Endothelial cell of umbilical vein (primary cell): ENCODE measurements around the gene TMED7. TPM values are rescaled to one million over a fixed set of nuclear protein-coding genes. Genes with fewer than 3 reads are reported as not detected.
A peak's percentile ranks its signal among the peaks of the same experiment; 100 is the strongest.

ENCODE experiments used
- BruUV-seq: library from RNA; stranded (reverse); fragments of 400-500 nt; replicated peaks from 2 replicates; lab custom pipeline; 2021; lab: Mats Ljungman, UMichigan
- CTCF ChIA-PET: fragments of 300-600, 350-600 bp; sonication (Branson Sonifier 250); formaldehyde crosslinking; loops from one replicate; lab custom pipeline; 2021; ENCODE audit warnings: antibody characterized with exemption, inconsistent platforms; lab: Charles Lee
- POLR2A ChIA-PET: fragments of 300-600, 350-600 bp; sonication (Branson Sonifier 250); formaldehyde crosslinking; loops from one replicate; lab custom pipeline; 2021; ENCODE audit warnings: antibody characterized with exemption, inconsistent platforms; lab: Charles Lee
- DNase-seq: peaks from one replicate; pipeline ENCODE4 v3.0.0-alpha.2; 2011; ENCODE audit warnings: low read depth, low spot score
- FAIRE-seq: peaks from 2 replicates; lab custom pipeline; 2011; peaks lifted over from hg19 to GRCh38; lab: Jason Lieb, UNC
- H2AFZ ChIP-seq: 2 replicates; pipeline ENCODE4 v1.6.0; 2012; ENCODE audit warnings: low read depth, low read length, control low read depth, inconsistent platforms
- H3K27ac ChIP-seq: 2 replicates; pipeline ENCODE4 v1.5.1; 2011; ENCODE audit warnings: low read depth, mild to moderate bottlenecking, control low read depth, low read length, moderate library complexity; ENCODE audit not compliant: insufficient read depth
- H3K27me3 ChIP-seq, 2 experiments: 2 replicates each; pipeline versions ENCODE4 v1.6.0 to v1.6.1; 2011; ENCODE audit warnings: low read length in 2 of 2, mixed read lengths in 1 of 2; ENCODE audit not compliant: control insufficient read depth in 2 of 2, insufficient read depth in 2 of 2
- H3K36me3 ChIP-seq, 2 experiments: 2 replicates in 1 of 2; 3 replicates in 1 of 2; pipeline ENCODE4 v1.5.1; 2011; ENCODE audit warnings: low read length in 2 of 2, mild to moderate bottlenecking in 1 of 2, moderate library complexity in 1 of 2; ENCODE audit not compliant: control insufficient read depth in 2 of 2, insufficient read depth in 2 of 2; ENCODE audit errors: extremely low read depth in 1 of 2
- H3K4me1 ChIP-seq: 3 replicates; pipeline ENCODE4 v1.5.1; 2011; ENCODE audit warnings: mild to moderate bottlenecking, low read length; ENCODE audit not compliant: control insufficient read depth, insufficient read depth; ENCODE audit errors: extremely low read depth
- H3K4me2 ChIP-seq: 2 replicates; pipeline ENCODE4 v1.6.1; 2011; ENCODE audit warnings: low read length, control low read depth, mixed read lengths; ENCODE audit not compliant: insufficient read depth
- H3K4me3 ChIP-seq, 3 experiments: fragments of 200-600 bp in 1 of 3; sonication (generic), shearing (Covaris generic) in 1 of 3; replicated peaks in 1 of 3; 2 replicates each; pipeline ENCODE4 v1.5.1; 2011 to 2016; ENCODE audit warnings: control low read depth in 3 of 3, low read length in 3 of 3, mild to moderate bottlenecking in 2 of 3, inconsistent platforms in 1 of 3, low read depth in 1 of 3, moderate library complexity in 1 of 3; ENCODE audit not compliant: insufficient read depth in 1 of 3
- H3K79me2 ChIP-seq: 2 replicates; pipeline ENCODE4 v1.6.0; 2012; ENCODE audit warnings: low read length, inconsistent platforms; ENCODE audit not compliant: control insufficient read depth, insufficient read depth
- H3K9ac ChIP-seq: replicated peaks from 2 replicates; pipeline ENCODE3; 2011; ENCODE audit warnings: low read length, control low read depth; ENCODE audit not compliant: insufficient read depth; ENCODE audit errors: extremely low read depth
- H3K9me1 ChIP-seq: replicated peaks from 3 replicates; pipeline ENCODE4 v1.6.0; 2011; ENCODE audit warnings: mild to moderate bottlenecking, low read length; ENCODE audit not compliant: control insufficient read depth, insufficient read depth; ENCODE audit errors: extremely low read depth
- H3K9me3 ChIP-seq: replicated peaks from 2 replicates; pipeline ENCODE4 v1.5.1; 2012; ENCODE audit warnings: low read length, inconsistent platforms; ENCODE audit not compliant: control insufficient read depth, insufficient read depth
- H4K20me1 ChIP-seq: replicated peaks from 2 replicates; pipeline ENCODE3; 2011; ENCODE audit warnings: mild to moderate bottlenecking, low read length; ENCODE audit not compliant: control insufficient read depth, insufficient read depth; ENCODE audit errors: extremely low read depth
- EZH2 ChIP-seq: IDR thresholded peaks from 2 replicates; pipeline ENCODE4 v1.6.1; 2012; ENCODE audit warnings: borderline replicate concordance, low read depth, mild to moderate bottlenecking, moderate library complexity, low read length, inconsistent platforms; ENCODE audit not compliant: severe bottlenecking
- FOS ChIP-seq: IDR thresholded peaks from 2 replicates; pipeline ENCODE4 v1.6.1; 2011; ENCODE audit warnings: mild to moderate bottlenecking, low read length, moderate library complexity, borderline replicate concordance; ENCODE audit not compliant: insufficient read depth
- GATA2 ChIP-seq: IDR thresholded peaks from 2 replicates; pipeline ENCODE4 v1.7.0; 2011; ENCODE audit warnings: low read depth, mild to moderate bottlenecking, moderate library complexity, mixed read lengths, low read length; ENCODE audit not compliant: insufficient read length, insufficient read depth
- JUN ChIP-seq: IDR thresholded peaks from 2 replicates; pipeline ENCODE4 v1.6.1; 2011; ENCODE audit warnings: borderline replicate concordance, low read depth; ENCODE audit not compliant: insufficient read length, insufficient read depth
- POLR2A ChIP-seq: IDR thresholded peaks from 2 replicates; pipeline ENCODE4 v1.6.1; 2012; ENCODE audit warnings: low read depth, mild to moderate bottlenecking, control low read depth, low read length
- POLR2AphosphoS5 ChIP-seq: IDR thresholded peaks from 2 replicates; pipeline ENCODE4 v1.6.1; 2012; ENCODE audit warnings: low read depth, mild to moderate bottlenecking, control low read depth, low read length, moderate library complexity; ENCODE audit not compliant: insufficient read depth
- dilution Hi-C: fragments of 300-500 bp; cut with MboI; formaldehyde crosslinking; loops from one replicate; pipeline ENCODE4 v1.15.0; 2019; ENCODE audit warnings: low sequenced_read_pairs; ENCODE audit not compliant: extremely low pct_ligation_motif_present
- intact Hi-C: fragments of 100-400 bp; cut with micrococcal nuclease; formaldehyde crosslinking; loops from one replicate; pipeline ENCODE4 v1.10.0; 2022
- polyA plus RNA-seq, 4 experiments: library from polyadenylated mRNA; depleted of rRNA in 3 of 4; stranded (reverse) in 3 of 4; unstranded in 1 of 4; fragments of >200 nt; gene quantifications; 2 replicates each; pipeline versions ENCODE4 v1.2.1 to v1.2.3, GENCODE V29; 2011 to 2012; ENCODE audit warnings: missing spikeins in 1 of 4
- total RNA-seq: library from RNA; stranded (reverse); gene quantifications from 2 replicates; pipeline ENCODE4 v1.2.3, GENCODE V29; 2021

The TMED7 gene
- total and polyA plus RNA-seq, 2 donors (not counting 3 experiments of a cell fraction or from before 2014, with no cell fraction given), result 57.6 to 101 TPM

DNA sequence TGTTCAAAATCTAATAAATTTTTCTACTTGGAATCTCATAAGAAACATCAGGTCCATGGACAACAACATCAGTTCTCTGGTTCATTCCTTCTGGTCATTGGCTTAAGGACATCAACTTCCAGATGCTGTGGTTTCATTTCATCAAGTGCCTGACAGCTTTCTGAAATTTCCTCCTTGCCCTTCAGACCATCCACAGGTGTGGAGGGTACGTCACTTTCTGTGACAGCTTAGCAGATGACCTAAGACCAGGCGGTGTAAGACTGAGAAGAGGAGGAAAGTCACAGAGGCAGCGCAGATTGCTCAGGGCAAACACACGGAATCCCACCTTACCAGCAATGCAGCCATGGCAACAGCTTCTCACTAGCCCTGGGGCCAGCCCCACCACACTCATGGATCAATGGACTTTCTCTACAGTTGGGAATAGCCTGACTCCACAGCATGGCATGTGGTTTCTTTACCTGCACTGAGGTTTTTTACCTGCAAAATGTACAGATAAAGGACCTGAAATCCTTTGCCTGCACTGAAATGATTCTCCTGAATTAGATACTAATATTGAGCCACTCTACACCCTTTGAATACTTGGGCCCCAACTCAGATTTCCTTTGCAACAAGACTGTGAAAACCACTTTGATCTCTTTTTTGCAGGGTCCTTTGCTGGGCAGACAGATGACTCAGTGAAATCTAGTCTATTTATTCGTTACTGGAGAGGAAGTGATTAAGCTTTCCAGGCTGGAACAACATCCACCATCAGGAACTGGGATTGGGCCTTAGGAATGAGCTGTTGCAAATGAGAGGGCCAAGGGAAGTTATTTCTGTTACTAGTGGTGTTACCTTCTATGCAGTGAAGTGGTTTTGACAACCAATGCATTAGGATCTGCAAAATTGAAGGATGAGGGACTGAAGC lies 50.4 kb downstream of the TMED7 start:
- ChIA-PET CTCF (interaction anchor here (0.7 to 6.3 kb wide), 38 partner anchors 8 to 477 kb away, joined by 3 to 98 read pairs (median 4); partner anchors contain the start of genes FEM1C and TICAM2), POLR2A (interaction anchor here (1.2 kb wide), 1 partner anchor 31 kb away, joined by 10 read pairs; the partner anchor contains the start of gene FEM1C)
- TSS peak; percentile 68 for BruUV-seq
- no peaks in the 10 kb centered on the region for H3K79me2 ChIP-seq
- H4K20me1 ChIP-seq, result no peaks in the 10 kb centered on the region
- H3K27me3 ChIP-seq, result no peaks in the 10 kb centered on the region
- peak; percentile 96 for DNase-seq
- H3K9me1 ChIP-seq, result no peaks in the 10 kb centered on the region
- TF ChIP-seq FOS (peak; percentile 98), POLR2AphosphoS5 (peak; percentile 56), EZH2 (no peak), GATA2 (peak; percentile 35), POLR2A (no peak), JUN (peak; percentile 91)
- peak overlapping the region; percentile 6 for H3K9ac ChIP-seq
- peak overlapping the region; percentile 28 for H2AFZ ChIP-seq
- H3K4me1 ChIP-seq, result peaks cover 30% of the 10 kb centered on the region
- H3K4me2 ChIP-seq, result peak overlapping the region; percentile 55
- peak overlapping the region; percentile 91 for H3K27ac ChIP-seq
- intact Hi-C loops (loop anchor here (1.0 to 2.0 kb wide), 4 partner anchors 11 to 209 kb away; partner anchors contain the start of gene FEM1C), dilution Hi-C loops (no loop called here)
- no peak overlapping the region for H3K4me3 ChIP-seq
- FAIRE-seq, result peak; percentile 91
- H3K36me3 ChIP-seq, result no peaks in the 10 kb centered on the region
- H3K9me3 ChIP-seq, result no peaks in the 10 kb centered on the region
